Endothelial cell of umbilical vein (primary cell): Measurements from ENCODE around the gene APOBEC3A.

Experiments used
- CTCF ChIP-seq, 2 donors: IDR thresholded peaks; 1 replicate in 1 of 2; 2 replicates in 1 of 2; pipeline ENCODE4 v1.5.1; 2011; ENCODE audit warnings: low read length in 2 of 2, mild to moderate bottlenecking in 2 of 2, moderate library complexity in 2 of 2, control low read depth in 1 of 2, inconsistent platforms in 1 of 2, low read depth in 1 of 2; ENCODE audit not compliant: insufficient read depth in 1 of 2; ENCODE audit errors: extremely low read depth in 1 of 2
- EZH2 ChIP-seq: IDR thresholded peaks from 2 replicates; pipeline ENCODE4 v1.6.1; 2012; ENCODE audit warnings: borderline replicate concordance, low read depth, mild to moderate bottlenecking, moderate library complexity, low read length, inconsistent platforms; ENCODE audit not compliant: severe bottlenecking
- FOS ChIP-seq: IDR thresholded peaks from 2 replicates; pipeline ENCODE4 v1.6.1; 2011; ENCODE audit warnings: mild to moderate bottlenecking, low read length, moderate library complexity, borderline replicate concordance; ENCODE audit not compliant: insufficient read depth
- GATA2 ChIP-seq: IDR thresholded peaks from 2 replicates; pipeline ENCODE4 v1.7.0; 2011; ENCODE audit warnings: low read depth, mild to moderate bottlenecking, moderate library complexity, mixed read lengths, low read length; ENCODE audit not compliant: insufficient read length, insufficient read depth
- MAX ChIP-seq: IDR thresholded peaks from 2 replicates; pipeline ENCODE4 v1.6.1; 2011; ENCODE audit not compliant: insufficient read depth, insufficient read length
- MYC ChIP-seq: IDR thresholded peaks from one replicate; pipeline ENCODE4 v1.6.1; 2011; ENCODE audit warnings: mild to moderate bottlenecking, low read depth, low read length
- POLR2A ChIP-seq: IDR thresholded peaks from 2 replicates; pipeline ENCODE4 v1.6.1; 2012; ENCODE audit warnings: low read depth, mild to moderate bottlenecking, control low read depth, low read length
- POLR2AphosphoS5 ChIP-seq: IDR thresholded peaks from 2 replicates; pipeline ENCODE4 v1.6.1; 2012; ENCODE audit warnings: low read depth, mild to moderate bottlenecking, control low read depth, low read length, moderate library complexity; ENCODE audit not compliant: insufficient read depth

DNA sequence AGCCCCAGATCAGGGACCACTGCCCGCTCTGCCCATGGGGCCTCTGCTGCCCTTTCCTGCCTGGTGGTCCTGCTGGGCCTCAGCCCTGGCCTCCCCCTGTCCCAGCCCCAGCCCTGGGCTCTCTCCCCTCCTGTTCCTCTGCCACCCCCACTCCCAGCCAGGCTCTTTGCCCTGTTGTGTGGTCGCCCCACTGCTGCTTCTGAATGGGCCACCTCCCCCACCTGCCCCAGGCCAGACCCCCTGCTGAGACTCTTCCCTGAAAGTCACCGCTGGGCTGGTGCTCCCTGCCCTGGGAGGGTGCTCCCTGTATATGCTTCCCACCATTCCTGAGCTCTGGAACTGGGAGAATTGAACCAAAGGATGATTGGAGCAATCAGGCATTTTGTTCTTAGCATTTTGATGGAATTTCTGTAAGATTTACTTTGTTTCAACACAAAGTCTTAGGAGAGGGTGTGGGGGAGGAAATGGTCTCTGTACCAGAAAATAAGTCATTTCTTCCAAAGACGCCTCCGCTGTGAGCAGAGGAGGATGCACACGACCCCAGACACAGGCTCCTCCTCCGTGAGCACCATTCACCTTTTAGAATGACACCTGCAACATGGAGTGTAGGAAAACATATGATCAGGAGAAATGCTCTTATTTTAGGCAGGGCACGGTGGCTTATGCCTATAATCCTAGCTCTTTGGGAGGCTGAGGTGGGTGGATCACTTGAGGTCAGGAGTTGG, 29.9 kb downstream of the APOBEC3A start:
- TF ChIP-seq MYC: no peak
- no peak for TF ChIP-seq POLR2A
- TF ChIP-seq CTCF (IDR thresholded peaks at IDR 0.05; ENCODE audit: extremely low read depth in 1 of 2, insufficient read depth in 1 of 2, low read depth in 1 of 2, low read length in 2 of 2): no peak
- TF ChIP-seq FOS: no peak
- no peak for TF ChIP-seq MAX
- no peak for TF ChIP-seq POLR2AphosphoS5
- no peak for TF ChIP-seq EZH2
- no peak for TF ChIP-seq GATA2
